Activated CD4-positive, alpha-beta memory T cell treated with anti-CD3 and anti-CD28 coated beads for 36 hours (primary cell): ENCODE measurements around the gene RAC2. TPM values are rescaled to one million over a fixed set of nuclear protein-coding genes. Genes with fewer than 3 reads are reported as not detected.
A peak's percentile ranks its signal among the peaks of the same experiment; 100 is the strongest.

Source experiments
- CTCF ChIA-PET: fragments of 350-600 bp; sonication (Branson Sonifier 250); formaldehyde crosslinking; loops from one replicate; lab custom pipeline; 2021; ENCODE audit warnings: antibody characterized with exemption, inconsistent platforms; lab: Charles Lee
- POLR2A ChIA-PET: fragments of 350-600 bp; sonication (Branson Sonifier 250); formaldehyde crosslinking; loops from one replicate; lab custom pipeline; 2021; ENCODE audit warnings: antibody characterized with exemption; lab: Charles Lee
- DNase-seq: peaks from one replicate; pipeline ENCODE4 v3.0.0-alpha.2; 2020
- H3K27ac Mint-ChIP-seq: one replicate; pipeline ENCODE4 v1.8.0; 2021; ENCODE audit warnings: mixed read lengths
- H3K27me3 Mint-ChIP-seq: one replicate; pipeline ENCODE4 v1.8.0; 2021; ENCODE audit warnings: mixed read lengths
- H3K36me3 Mint-ChIP-seq: one replicate; pipeline ENCODE4 v1.8.0; 2021; ENCODE audit warnings: mixed read lengths
- H3K4me1 Mint-ChIP-seq: one replicate; pipeline ENCODE4 v1.8.0; 2021; ENCODE audit warnings: low read depth, mixed read lengths
- H3K4me3 Mint-ChIP-seq: one replicate; pipeline ENCODE4 v1.8.0; 2021; ENCODE audit warnings: mild to moderate bottlenecking, mixed read lengths
- H3K9me3 Mint-ChIP-seq: one replicate; pipeline ENCODE4 v1.8.0; 2021; ENCODE audit warnings: mixed read lengths
- intact Hi-C: fragments of 100-400 bp; cut with micrococcal nuclease; formaldehyde crosslinking; loops from one replicate; pipeline ENCODE4 v1.15.1; 2023
- total RNA-seq, 2 experiments: library from RNA; stranded (reverse); gene quantifications; one replicate each; pipeline ENCODE4 v1.2.3, GENCODE V29; 2021

Gene RAC2
- total RNA-seq, 2 experiments from 2014 or later, result 714 to 727 TPM

DNA sequence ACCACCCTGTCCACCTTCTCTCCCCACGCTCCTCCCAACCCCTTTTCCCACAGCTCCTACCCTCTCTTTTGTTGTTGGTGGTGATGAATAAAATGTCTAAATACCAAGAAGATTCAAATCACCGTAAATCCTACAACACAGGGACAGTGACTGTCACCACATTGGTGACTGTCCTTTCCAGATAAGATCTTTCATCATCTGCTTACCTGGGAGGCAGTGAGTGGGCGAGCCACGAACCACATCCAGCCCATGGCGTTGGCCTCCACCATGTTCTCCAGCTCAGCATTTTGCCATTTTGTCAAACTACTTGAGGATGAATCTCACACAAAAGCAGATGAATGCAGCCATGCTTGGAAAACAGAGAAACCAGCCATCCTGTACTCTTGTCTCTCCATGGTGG is 31.6 kb upstream of the RAC2 start:
- intact Hi-C loops, result no loop called here
- no peaks in the 10 kb centered on the region for H3K9me3 Mint-ChIP-seq
- H3K4me3 Mint-ChIP-seq, result no peak overlapping the region
- peaks cover 2% of the 10 kb centered on the region for H3K27me3 Mint-ChIP-seq
- peak overlapping the region; percentile 84 for H3K27ac Mint-ChIP-seq
- ChIA-PET CTCF (interaction anchor here (0.7 to 1.4 kb wide), 8 partner anchors 15 to 298 kb away, joined by 3 to 6 read pairs (median 3); no protein-coding TSS in a partner anchor), POLR2A (interaction anchor here (1.2 to 1.6 kb wide), 3 partner anchors 28 to 45 kb away, joined by 3 to 4 read pairs (median 4); no protein-coding TSS in a partner anchor)
- H3K36me3 Mint-ChIP-seq, result no peaks in the 10 kb centered on the region
- peaks cover 54% of the 10 kb centered on the region for H3K4me1 Mint-ChIP-seq
- DNase-seq, result peak; percentile 89

- Mint-ChIP-seq H3K4me3 (no peak overlapping the region), H3K27ac (peak overlapping the region; percentile 9), H3K9me3 (no peaks in the 10 kb centered on the region), H3K27me3 (peaks cover 2% of the 10 kb centered on the region), H3K4me1 (peaks cover 54% of the 10 kb centered on the region), H3K36me3 (no peaks in the 10 kb centered on the region)
- ChIA-PET POLR2A (interaction anchor here (1.2 to 1.6 kb wide), 3 partner anchors 29 to 45 kb away, joined by 3 to 4 read pairs (median 4); no protein-coding TSS in a partner anchor), CTCF (interaction anchor here (0.7 to 1.4 kb wide), 6 partner anchors 15 to 153 kb away, joined by 3 to 6 read pairs (median 3); no protein-coding TSS in a partner anchor)
- intact Hi-C loops, result no loop called here
- DNase-seq, result no peak
Measured at GRCh38 chr22:37275134-37275533, 31.1 kb upstream of the RAC2 start.

- CTCF ChIA-PET, result interaction anchor here (5.8 kb wide), 1 partner anchor 14 kb away, joined by 57 read pairs; no protein-coding TSS in a partner anchor
- Mint-ChIP-seq H3K4me1 (peaks cover 61% of the 10 kb centered on the region), H3K36me3 (no peaks in the 10 kb centered on the region), H3K27ac (peak overlapping the region; percentile 9), H3K4me3 (no peak overlapping the region), H3K27me3 (peaks cover 2% of the 10 kb centered on the region), H3K9me3 (no peaks in the 10 kb centered on the region)
- DNase-seq, result no peak
- POLR2A ChIA-PET, result interaction anchor here (1.3 to 1.4 kb wide), 2 partner anchors 10 to 30 kb away, joined by 3 to 7 read pairs; partner anchors contain the start of gene RAC2
- intact Hi-C loops, result no loop called here
Measured at GRCh38 chr22:37274380-37274862, 30.4 kb upstream of the RAC2 start.

DNA sequence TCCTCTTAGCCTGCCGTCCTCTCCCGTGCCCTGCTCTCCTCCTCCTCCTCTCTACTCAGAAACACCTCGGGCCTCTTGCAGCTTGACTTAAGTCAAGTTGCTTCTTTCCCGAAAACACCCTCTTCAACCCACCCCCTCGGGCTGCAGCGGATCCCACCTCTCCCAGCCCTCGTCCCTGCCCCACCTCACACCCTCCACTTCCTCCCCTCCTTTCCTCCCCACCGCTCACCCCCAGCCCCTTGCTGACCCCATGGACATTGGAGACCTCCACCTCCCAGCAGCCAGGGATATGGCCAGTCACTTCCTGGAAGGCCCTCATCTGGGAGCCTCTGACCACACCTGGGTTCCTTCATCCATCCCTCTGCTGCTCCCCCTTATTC is 29.8 kb upstream of the RAC2 start:
- intact Hi-C loops, result no loop called here
- POLR2A ChIA-PET, result interaction anchor here (1.3 to 1.4 kb wide), 2 partner anchors 10 to 29 kb away, joined by 3 to 7 read pairs; partner anchors contain the start of gene RAC2

DNA sequence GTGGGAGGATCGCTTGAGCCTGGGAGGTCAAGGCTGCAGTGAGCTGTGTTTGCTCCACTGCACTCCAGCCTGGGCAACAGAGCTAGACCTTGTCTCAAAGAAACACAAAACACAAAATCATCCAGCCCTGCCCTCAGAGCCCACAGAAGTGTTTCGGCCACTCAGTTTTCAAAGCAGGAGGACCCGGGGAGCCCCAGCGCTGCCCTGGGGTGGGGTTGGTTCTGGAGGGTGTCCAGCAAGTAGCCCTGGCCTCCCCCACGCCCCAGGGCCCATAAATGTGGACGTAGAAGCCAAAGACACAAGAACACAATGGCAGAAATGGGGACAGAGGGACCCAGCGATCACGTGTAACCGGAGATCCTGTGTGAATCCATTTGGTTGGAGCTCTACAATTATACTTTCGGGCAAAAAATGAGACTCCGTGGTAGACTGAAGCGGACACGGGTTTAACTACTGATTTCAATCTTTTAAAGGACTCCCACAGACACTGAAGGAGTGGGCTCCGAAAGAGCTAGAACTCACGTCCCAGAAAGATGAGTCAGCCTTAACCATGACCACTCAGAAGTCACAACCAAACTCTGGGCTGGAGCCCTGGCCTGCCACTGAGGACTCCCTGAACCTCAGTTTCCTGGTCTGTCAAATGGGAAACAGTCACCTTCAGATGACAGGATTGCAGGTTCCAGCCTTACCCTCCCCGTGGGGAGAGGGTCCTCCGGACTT is 29.2 kb upstream of the RAC2 start:
- ChIA-PET POLR2A (interaction anchor here (1.1 to 1.6 kb wide), 4 partner anchors 8 to 29 kb away, joined by 3 to 13 read pairs (median 5); partner anchors contain the start of genes CYTH4 and RAC2), CTCF (interaction anchor here (1.0 to 5.8 kb wide), 5 partner anchors 8 to 45 kb away, joined by 3 to 57 read pairs (median 4); no protein-coding TSS in a partner anchor)
- no peak overlapping the region for H3K4me3 Mint-ChIP-seq
- DNase-seq, result peak; percentile 68
- H3K36me3 Mint-ChIP-seq, result no peaks in the 10 kb centered on the region
- intact Hi-C loops, result no loop called here
- peaks cover 65% of the 10 kb centered on the region for H3K4me1 Mint-ChIP-seq
- H3K9me3 Mint-ChIP-seq, result no peaks in the 10 kb centered on the region
- peaks cover 2% of the 10 kb centered on the region for H3K27me3 Mint-ChIP-seq
- peak overlapping the region; percentile 45 for H3K27ac Mint-ChIP-seq

More for the DNA sequence above, 29.8 kb upstream of the RAC2 start:
- Mint-ChIP-seq H3K9me3 (no peaks in the 10 kb centered on the region), H3K4me3 (no peak overlapping the region), H3K27me3 (peaks cover 2% of the 10 kb centered on the region), H3K27ac (no peak overlapping the region), H3K36me3 (no peaks in the 10 kb centered on the region), H3K4me1 (peaks cover 65% of the 10 kb centered on the region)
- CTCF ChIA-PET, result interaction anchor here (1.1 to 5.8 kb wide), 3 partner anchors 14 to 42 kb away, joined by 3 to 57 read pairs (median 4); no protein-coding TSS in a partner anchor
- DNase-seq, result no peak

- peaks cover 66% of the 10 kb centered on the region for H3K4me1 Mint-ChIP-seq
- no peaks in the 10 kb centered on the region for H3K36me3 Mint-ChIP-seq
- no peak for DNase-seq
- no peak overlapping the region for H3K27ac Mint-ChIP-seq
- no peak overlapping the region for H3K4me3 Mint-ChIP-seq
- no peaks in the 10 kb centered on the region for H3K27me3 Mint-ChIP-seq
- intact Hi-C loops, result no loop called here
- ChIA-PET CTCF (interaction anchor here (1.0 to 5.8 kb wide), 7 partner anchors 11 to 185 kb away, joined by 3 to 57 read pairs (median 4); partner anchors contain the start of gene CYTH4), POLR2A (interaction anchor here (1.0 to 1.1 kb wide), 2 partner anchors 27 to 44 kb away, joined by 3 to 4 read pairs; partner anchors contain the start of gene RAC2)
- no peaks in the 10 kb centered on the region for H3K9me3 Mint-ChIP-seq
Measured at GRCh38 chr22:37270928-37271650, 27.0 kb upstream of the RAC2 start.

- ChIA-PET POLR2A (no interaction called here), CTCF (interaction anchor here (1.3 to 5.8 kb wide), 4 partner anchors 10 to 187 kb away, joined by 4 to 57 read pairs (median 5); no protein-coding TSS in a partner anchor)
- H3K36me3 Mint-ChIP-seq, result no peaks in the 10 kb centered on the region
- intact Hi-C loops, result no loop called here
- no peak overlapping the region for H3K4me3 Mint-ChIP-seq
- H3K27me3 Mint-ChIP-seq, result no peaks in the 10 kb centered on the region
- DNase-seq, result no peak
- peaks cover 56% of the 10 kb centered on the region for H3K4me1 Mint-ChIP-seq
- no peak overlapping the region for H3K27ac Mint-ChIP-seq
- H3K9me3 Mint-ChIP-seq, result no peaks in the 10 kb centered on the region
Measured at GRCh38 chr22:37269936-37270678, 26.0 kb upstream of the RAC2 start.

GRCh38 chr22:37267661-37268413 is 23.8 kb upstream of the RAC2 start:
- CTCF ChIA-PET, result interaction anchor here (0.7 to 2.1 kb wide), 18 partner anchors 9 to 190 kb away, joined by 3 to 16 read pairs (median 6); partner anchors contain the start of genes CYTH4 and RAC2
- Mint-ChIP-seq H3K9me3 (peaks cover 15% of the 10 kb centered on the region), H3K4me1 (peaks cover 35% of the 10 kb centered on the region), H3K27ac (peak overlapping the region; percentile 92), H3K36me3 (no peaks in the 10 kb centered on the region), H3K4me3 (peak overlapping the region; percentile 86), H3K27me3 (no peaks in the 10 kb centered on the region)
- no peak for DNase-seq
- POLR2A ChIA-PET, result interaction anchor here (1.0 to 1.2 kb wide), 3 partner anchors 14 to 42 kb away, joined by 3 read pairs; no protein-coding TSS in a partner anchor
- intact Hi-C loops, result loop anchor here (1.0 to 2.0 kb wide), 3 partner anchors 17 to 189 kb away; no protein-coding TSS in a partner anchor

DNA sequence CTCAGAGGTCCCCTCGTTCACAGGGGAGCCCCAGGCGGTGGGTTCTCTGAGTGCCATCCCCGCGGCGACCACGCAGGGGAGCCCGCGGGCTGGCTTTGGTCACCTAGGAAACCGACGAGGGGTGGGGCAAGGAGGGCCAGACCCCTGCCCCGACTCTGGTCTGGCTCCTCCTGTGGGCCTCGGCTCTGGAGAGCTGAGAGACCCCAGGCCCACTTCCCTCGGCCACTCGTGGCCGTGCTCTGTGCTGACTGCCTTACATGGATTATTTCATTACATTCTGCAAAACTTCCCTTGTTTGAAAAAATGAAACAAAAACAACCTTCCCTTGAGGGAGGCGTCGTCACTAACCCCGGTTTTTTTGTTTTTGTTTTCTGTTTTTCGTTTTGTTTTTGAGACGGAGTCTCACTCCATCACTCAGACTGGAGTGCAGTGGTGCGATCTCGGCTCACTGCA is 23.1 kb upstream of the RAC2 start:
- Mint-ChIP-seq H3K27ac (peak overlapping the region; percentile 92), H3K9me3 (peaks cover 15% of the 10 kb centered on the region), H3K36me3 (no peaks in the 10 kb centered on the region), H3K4me3 (peak overlapping the region; percentile 86), H3K4me1 (peaks cover 34% of the 10 kb centered on the region), H3K27me3 (no peaks in the 10 kb centered on the region)
- POLR2A ChIA-PET, result interaction anchor here (1.0 to 1.1 kb wide), 2 partner anchors 14 to 16 kb away, joined by 3 read pairs; no protein-coding TSS in a partner anchor
- intact Hi-C loops, result loop anchor here (1.0 to 2.0 kb wide), 3 partner anchors 18 to 190 kb away; no protein-coding TSS in a partner anchor
- CTCF ChIA-PET, result interaction anchor here (0.7 to 2.1 kb wide), 19 partner anchors 9 to 487 kb away, joined by 3 to 16 read pairs (median 6); partner anchors contain the start of genes CYTH4 and RAC2
- peak; percentile 81 for DNase-seq

DNA sequence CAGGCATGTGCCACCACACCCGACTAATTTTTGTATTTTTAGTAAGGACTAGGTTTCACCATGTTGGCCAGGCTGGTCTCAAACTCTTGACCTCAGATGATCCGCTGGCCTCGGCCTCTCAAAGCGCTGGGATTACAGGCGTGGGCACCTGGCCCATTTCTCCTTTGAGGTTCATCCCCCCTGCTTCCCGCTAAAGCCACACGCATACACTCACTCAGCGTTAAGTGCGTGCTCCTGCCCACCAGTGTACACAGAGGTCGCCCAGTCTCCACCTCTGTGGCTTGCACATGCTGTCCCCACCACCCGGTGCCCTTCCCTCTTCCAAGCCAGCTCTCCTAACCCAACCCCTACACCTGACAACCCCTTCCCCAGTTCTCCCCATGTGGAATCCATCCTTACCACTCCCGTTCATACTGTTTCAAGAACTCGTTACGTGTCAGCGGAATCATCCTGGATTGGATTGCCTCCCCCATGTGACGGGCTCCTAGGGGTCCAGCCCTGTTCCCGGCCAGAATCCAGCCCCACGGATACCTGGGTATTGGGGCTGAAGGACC is 22.6 kb upstream of the RAC2 start:
- H3K27ac Mint-ChIP-seq, result peak overlapping the region; percentile 92
- H3K4me1 Mint-ChIP-seq, result peaks cover 32% of the 10 kb centered on the region
- no peak for DNase-seq
- ChIA-PET CTCF (interaction anchor here (0.6 to 1.9 kb wide), 10 partner anchors 8 to 487 kb away, joined by 3 to 16 read pairs (median 6); partner anchors contain the start of gene RAC2), POLR2A (no interaction called here)
- H3K27me3 Mint-ChIP-seq, result no peaks in the 10 kb centered on the region
- intact Hi-C loops, result loop anchor here (1.0 to 2.0 kb wide), 3 partner anchors 18 to 191 kb away; no protein-coding TSS in a partner anchor
- no peaks in the 10 kb centered on the region for H3K36me3 Mint-ChIP-seq
- peaks cover 15% of the 10 kb centered on the region for H3K9me3 Mint-ChIP-seq
- H3K4me3 Mint-ChIP-seq, result peak overlapping the region; percentile 86
